ENCODE results near the gene TRIM58. TPM values are rescaled to one million over a fixed set of nuclear protein-coding genes. Genes with fewer than 3 reads are reported as not detected.

TRIM58 gene
- total RNA-seq, 2 donors from 2014 or later = 1.7 to 1.8 TPM

DNA sequence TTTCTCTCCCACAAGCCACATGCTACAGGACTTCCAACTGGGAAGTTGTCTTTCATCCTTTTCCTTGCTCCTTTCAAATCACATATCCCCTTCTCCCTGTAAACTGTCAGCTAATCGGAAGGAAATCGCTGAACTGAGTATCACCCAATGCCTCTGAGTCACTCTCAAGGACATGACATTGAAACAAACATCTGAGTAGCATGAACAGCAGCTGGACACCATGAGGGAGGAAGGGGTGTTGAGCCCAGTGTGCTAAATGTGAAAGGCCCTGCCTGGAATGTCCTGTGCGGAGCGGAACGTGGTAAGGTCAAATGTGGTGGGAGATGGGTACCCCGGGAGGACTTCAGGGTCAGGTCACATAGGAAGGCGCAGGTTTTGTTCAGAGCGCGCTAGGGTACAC lies 67.9 kb downstream of the TRIM58 start, which contains the start of gene OR2AJ1:
Gene OR2AJ1 (plus strand): TSS at position 22 of the 400 bp plus-strand sequence. CDS start 8,880 bp downstream, outside the sequence.
- Histone ChIP-seq H3K4me1 (ENCODE audit: control insufficient read depth, insufficient read depth, low read length) (no peaks in the 10 kb centered on the region), H3K36me3 (ENCODE audit: control insufficient read depth, insufficient read depth, low read length) (no peaks in the 10 kb centered on the region), H3K9me3 (ENCODE audit: control insufficient read depth, low read length) (peaks cover 85% of the 10 kb centered on the region), H3K9ac (ENCODE audit: extremely low read depth, low read length, poor library complexity, severe bottlenecking) (no peak within 1 kb of the TSS), H3K27ac (ENCODE audit: low read depth, low read length) (no peak within 1 kb of the TSS), H3K27me3 (ENCODE audit: control insufficient read depth, insufficient read depth, low read length, poor library complexity, severe bottlenecking) (no peaks in the 10 kb centered on the region), H3K4me3 (ENCODE audit: low read length) (no peak within 1 kb of the TSS)
- peaks cover 29% of the 10 kb centered on the region for H3K9me3 Mint-ChIP-seq
- H3K4me3 Mint-ChIP-seq = no peak within 1 kb of the TSS
- TF ChIP-seq, protein P1, sequence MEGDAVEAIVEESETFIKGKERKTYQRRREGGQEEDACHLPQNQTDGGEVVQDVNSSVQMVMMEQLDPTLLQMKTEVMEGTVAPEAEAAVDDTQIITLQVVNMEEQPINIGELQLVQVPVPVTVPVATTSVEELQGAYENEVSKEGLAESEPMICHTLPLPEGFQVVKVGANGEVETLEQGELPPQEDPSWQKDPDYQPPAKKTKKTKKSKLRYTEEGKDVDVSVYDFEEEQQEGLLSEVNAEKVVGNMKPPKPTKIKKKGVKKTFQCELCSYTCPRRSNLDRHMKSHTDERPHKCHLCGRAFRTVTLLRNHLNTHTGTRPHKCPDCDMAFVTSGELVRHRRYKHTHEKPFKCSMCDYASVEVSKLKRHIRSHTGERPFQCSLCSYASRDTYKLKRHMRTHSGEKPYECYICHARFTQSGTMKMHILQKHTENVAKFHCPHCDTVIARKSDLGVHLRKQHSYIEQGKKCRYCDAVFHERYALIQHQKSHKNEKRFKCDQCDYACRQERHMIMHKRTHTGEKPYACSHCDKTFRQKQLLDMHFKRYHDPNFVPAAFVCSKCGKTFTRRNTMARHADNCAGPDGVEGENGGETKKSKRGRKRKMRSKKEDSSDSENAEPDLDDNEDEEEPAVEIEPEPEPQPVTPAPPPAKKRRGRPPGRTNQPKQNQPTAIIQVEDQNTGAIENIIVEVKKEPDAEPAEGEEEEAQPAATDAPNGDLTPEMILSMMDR (conservative IDR thresholded peaks at IDR 0.05) = no peak
- DNase-seq = no peak
- H3K27me3 Mint-ChIP-seq (ENCODE audit: insufficient read depth) = no peaks in the 10 kb centered on the region
- H3K4me1 Mint-ChIP-seq = no peaks in the 10 kb centered on the region
- no peaks in the 10 kb centered on the region for H3K36me3 Mint-ChIP-seq (ENCODE audit: low read depth)
- H3K27ac Mint-ChIP-seq = no peak within 1 kb of the TSS
- WGBS, 2 experiments (ENCODE audit: insufficient coverage in 1 of 2, insufficient read length in 1 of 2) = 75 to 86% methylated on average over 6 to 9 of the region's 9 CpGs

Other genes starting within 250 kb of the TRIM58 start
- not detected for gene OR13G1, start 177.4 kb upstream of the TRIM58 start, total RNA-seq
- not detected for gene OR6F1, start 140.5 kb upstream of the TRIM58 start, total RNA-seq
- gene OR14K1, start 118.6 kb upstream of the TRIM58 start, total RNA-seq = under 1 TPM in 1 of 2 donors, not detected in 1; 0.29 TPM
- not detected for gene OR14A2, start 109.0 kb upstream of the TRIM58 start, total RNA-seq
- gene OR1C1, start 96.6 kb upstream of the TRIM58 start, total RNA-seq = not detected
- not detected for gene OR14A16, start 33.1 kb upstream of the TRIM58 start, total RNA-seq
- gene OR11L1, start 15.3 kb upstream of the TRIM58 start, total RNA-seq = not detected
- gene OR2W3, start 38.4 kb downstream of the TRIM58 start, total RNA-seq = 1 to 10 TPM in 1 of 2 donors, under 1 TPM in 1; 0.29 to 1.6 TPM
- not detected for gene OR2T8, start 63.1 kb downstream of the TRIM58 start, total RNA-seq
- gene OR2AJ1, start 67.7 kb downstream of the TRIM58 start, total RNA-seq = not detected
- not detected for gene OR2L8, start 91.7 kb downstream of the TRIM58 start, total RNA-seq
- gene OR2AK2, start 108.0 kb downstream of the TRIM58 start, total RNA-seq = not detected
- not detected for gene OR2L5, start 156.5 kb downstream of the TRIM58 start, total RNA-seq
- under 1 TPM; 0.07 to 0.13 TPM for gene OR2L2, start 172.9 kb downstream of the TRIM58 start, total RNA-seq
- not detected for gene OR2L3, start 189.6 kb downstream of the TRIM58 start, total RNA-seq
- not detected for gene OR2L13, start 238.0 kb downstream of the TRIM58 start, total RNA-seq